PFSK-1 (cell line): Measurements from ENCODE around the gene ITGA3.

ENCODE experiments used
- FOXP2 ChIP-seq: optimal IDR thresholded peaks from 2 replicates; pipeline ENCODE3; 2011; ENCODE audit warnings: borderline replicate concordance, control low read depth, inconsistent platforms; ENCODE audit not compliant: insufficient read depth; ENCODE audit errors: extremely low read length, extremely low read depth
- POLR2AphosphoS5 ChIP-seq: IDR thresholded peaks from 2 replicates; pipeline ENCODE4 v1.6.1; 2012; ENCODE audit warnings: low read depth, mild to moderate bottlenecking, control low read depth, low read length, moderate library complexity
- TAF1 ChIP-seq: IDR thresholded peaks from 2 replicates; pipeline ENCODE4 v1.6.1; 2012; ENCODE audit warnings: low read length, control low read depth, borderline replicate concordance; ENCODE audit not compliant: insufficient read depth
- TF ChIP-seq, protein P1 (sequence below), 2 experiments: IDR thresholded peaks; 2 replicates each; pipeline versions ENCODE4 v1.6.1 to v1.8.0; 2011 to 2012; ENCODE audit warnings: low read depth in 2 of 2, low read length in 2 of 2, control low read depth in 1 of 2, inconsistent platforms in 1 of 2, mild to moderate bottlenecking in 1 of 2, moderate library complexity in 1 of 2; ENCODE audit not compliant: insufficient read depth in 1 of 2

DNA sequence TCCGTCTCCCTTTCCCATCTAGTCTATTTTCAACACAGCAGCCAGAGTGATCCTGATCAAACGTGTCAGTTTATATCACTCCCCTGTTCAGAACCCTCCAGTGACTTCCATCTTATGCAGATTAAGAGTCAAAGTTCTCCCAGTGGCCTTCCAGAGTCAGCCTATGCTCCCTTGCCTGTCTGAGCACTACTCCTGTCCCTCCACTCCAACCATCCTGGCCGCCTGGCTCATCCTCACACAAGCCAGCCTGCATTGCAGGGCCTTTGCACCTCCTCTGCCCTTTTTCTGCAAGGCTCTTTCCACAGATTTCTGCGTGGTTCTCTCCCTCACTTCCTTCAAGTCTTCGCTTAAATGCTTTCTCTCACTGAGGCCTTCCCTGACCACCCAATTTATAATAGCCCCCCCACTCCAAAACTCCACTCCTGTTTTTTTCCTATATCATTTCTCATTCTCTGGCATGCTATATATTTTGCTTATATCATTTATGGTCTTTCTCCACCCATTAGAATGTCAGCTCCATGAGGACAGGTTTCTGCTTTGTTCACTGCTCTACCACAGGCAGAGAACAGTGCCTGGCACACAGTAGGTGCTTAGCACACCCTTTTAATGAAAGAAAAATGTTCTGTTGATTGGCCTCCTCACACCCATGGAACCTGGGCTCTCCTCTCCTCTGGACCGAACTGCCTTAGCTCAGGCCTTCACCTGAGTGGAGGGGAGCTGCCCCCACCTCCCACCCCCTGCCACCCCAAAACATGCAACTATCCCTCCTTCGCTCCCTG, 64.8 kb downstream of the ITGA3 start:
- TF ChIP-seq POLR2AphosphoS5: no peak
- TF ChIP-seq, protein P1, sequence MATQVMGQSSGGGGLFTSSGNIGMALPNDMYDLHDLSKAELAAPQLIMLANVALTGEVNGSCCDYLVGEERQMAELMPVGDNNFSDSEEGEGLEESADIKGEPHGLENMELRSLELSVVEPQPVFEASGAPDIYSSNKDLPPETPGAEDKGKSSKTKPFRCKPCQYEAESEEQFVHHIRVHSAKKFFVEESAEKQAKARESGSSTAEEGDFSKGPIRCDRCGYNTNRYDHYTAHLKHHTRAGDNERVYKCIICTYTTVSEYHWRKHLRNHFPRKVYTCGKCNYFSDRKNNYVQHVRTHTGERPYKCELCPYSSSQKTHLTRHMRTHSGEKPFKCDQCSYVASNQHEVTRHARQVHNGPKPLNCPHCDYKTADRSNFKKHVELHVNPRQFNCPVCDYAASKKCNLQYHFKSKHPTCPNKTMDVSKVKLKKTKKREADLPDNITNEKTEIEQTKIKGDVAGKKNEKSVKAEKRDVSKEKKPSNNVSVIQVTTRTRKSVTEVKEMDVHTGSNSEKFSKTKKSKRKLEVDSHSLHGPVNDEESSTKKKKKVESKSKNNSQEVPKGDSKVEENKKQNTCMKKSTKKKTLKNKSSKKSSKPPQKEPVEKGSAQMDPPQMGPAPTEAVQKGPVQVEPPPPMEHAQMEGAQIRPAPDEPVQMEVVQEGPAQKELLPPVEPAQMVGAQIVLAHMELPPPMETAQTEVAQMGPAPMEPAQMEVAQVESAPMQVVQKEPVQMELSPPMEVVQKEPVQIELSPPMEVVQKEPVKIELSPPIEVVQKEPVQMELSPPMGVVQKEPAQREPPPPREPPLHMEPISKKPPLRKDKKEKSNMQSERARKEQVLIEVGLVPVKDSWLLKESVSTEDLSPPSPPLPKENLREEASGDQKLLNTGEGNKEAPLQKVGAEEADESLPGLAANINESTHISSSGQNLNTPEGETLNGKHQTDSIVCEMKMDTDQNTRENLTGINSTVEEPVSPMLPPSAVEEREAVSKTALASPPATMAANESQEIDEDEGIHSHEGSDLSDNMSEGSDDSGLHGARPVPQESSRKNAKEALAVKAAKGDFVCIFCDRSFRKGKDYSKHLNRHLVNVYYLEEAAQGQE (IDR thresholded peaks at IDR 0.05; ENCODE audit: insufficient read depth in 1 of 2, low read depth in 2 of 2, low read length in 2 of 2): no peak
- no peak for TF ChIP-seq TAF1
- no peak for TF ChIP-seq FOXP2
